ENCODE data around the gene PUDP.
"Not testable (repeated sequence)": the region's sequence is repeated elsewhere in the genome, so short reads cannot be mapped to it uniquely, and the experiment has no call there.

PUDP gene

GRCh38 chrX:7179446-7179845 lies 31.5 kb upstream of the PUDP start:
- no peak for TF ChIP-seq CTCF (conservative IDR thresholded peaks at IDR 0.05; ENCODE audit: low read length)
- no peak for DNase-seq (ENCODE audit: low read depth)
- no peak overlapping the region for H3K4me3 ChIP-seq (ENCODE audit: low read length)

- not testable (repeated sequence) for H3K4me3 ChIP-seq (ENCODE audit: low read length); DNase-seq (ENCODE audit: low read depth)
Observed at GRCh38 chrX:7178859-7179258, 30.9 kb upstream of the PUDP start.

GRCh38 chrX:7170898-7171297 lies 22.9 kb upstream of the PUDP start:
- DNase-seq (ENCODE audit: low read depth), result no peak
- H3K4me3 ChIP-seq (ENCODE audit: low read length), result no peak overlapping the region
- TF ChIP-seq CTCF (conservative IDR thresholded peaks at IDR 0.05; ENCODE audit: low read length), result no peak

GRCh38 chrX:7169627-7170026 lies 21.7 kb upstream of the PUDP start:
- DNase-seq (ENCODE audit: low read depth), result no peak
- no peak for TF ChIP-seq CTCF (conservative IDR thresholded peaks at IDR 0.05; ENCODE audit: low read length)
- no peak overlapping the region for H3K4me3 ChIP-seq (ENCODE audit: low read length)

GRCh38 chrX:7168371-7168770 lies 20.4 kb upstream of the PUDP start:
- H3K4me3 ChIP-seq (ENCODE audit: low read length), result no peak overlapping the region

GRCh38 chrX:7164174-7164573 lies 16.2 kb upstream of the PUDP start:
- DNase-seq (ENCODE audit: low read depth), result no peak
- TF ChIP-seq CTCF (conservative IDR thresholded peaks at IDR 0.05; ENCODE audit: low read length), result no peak
- H3K4me3 ChIP-seq (ENCODE audit: low read length), result no peak overlapping the region

More at GRCh38 chrX:7168371-7168770, 20.4 kb upstream of the PUDP start:
- no peak for TF ChIP-seq CTCF (conservative IDR thresholded peaks at IDR 0.05; ENCODE audit: low read length)
- DNase-seq (ENCODE audit: low read depth), result peak; percentile 6

- DNase-seq (ENCODE audit: low read depth), result peak; percentile 25
- no peak overlapping the region for H3K4me3 ChIP-seq (ENCODE audit: low read length)
- TF ChIP-seq CTCF (conservative IDR thresholded peaks at IDR 0.05; ENCODE audit: low read length), result no peak
Observed at GRCh38 chrX:7163146-7163677, 15.3 kb upstream of the PUDP start.

Measured in AG10803 (cell line).